Activated naive CD4-positive, alpha-beta T cell treated with anti-CD3 and anti-CD28 coated beads, Interleukin-2, amount 50 U/mL, for 72 hours (primary cell): ENCODE results near the gene KRTAP4-1. TPM values are rescaled to one million over a fixed set of nuclear protein-coding genes. Genes with fewer than 3 reads are reported as not detected.
"Not testable (repeated sequence)": the region's sequence is repeated elsewhere in the genome, so short reads cannot be mapped to it uniquely, and the experiment has no call there.

Source experiments
- ATAC-seq, 2 donors: fragments of 150-1000 bp; cut with Tn5 transposase; 2 replicates each; pipeline ENCODE4 v1.10.0; 2021; ENCODE audit warnings: mild to moderate bottlenecking in 2 of 2, moderate library complexity in 2 of 2
- DNase-seq, 2 donors: peaks; one replicate each; pipeline ENCODE4 v3.0.0; 2021 to 2022; ENCODE audit warnings: low spot score in 2 of 2
- H3K27ac Mint-ChIP-seq, 2 donors: one replicate each; pipeline ENCODE4 v1.8.0; 2022; ENCODE audit warnings: mild to moderate bottlenecking in 2 of 2, mixed read lengths in 2 of 2
- H3K36me3 Mint-ChIP-seq, 2 donors: one replicate each; pipeline ENCODE4 v1.8.0; 2022; ENCODE audit warnings: mixed read lengths in 2 of 2
- H3K9me3 Mint-ChIP-seq, 2 donors: one replicate each; pipeline ENCODE4 v1.8.0; 2022; ENCODE audit warnings: mixed read lengths in 2 of 2
- total RNA-seq, 2 donors: library from RNA; stranded (reverse); gene quantifications; one replicate each; pipeline ENCODE4 v1.2.3, GENCODE V29; 2022

The KRTAP4-1 gene
- total RNA-seq, 2 donors from 2014 or later, result not detected

GRCh38 chr17:41178843-41179616, 5.7 kb downstream of the KRTAP4-1 start:
- ATAC-seq, result no peak
- no peaks in the 10 kb centered on the region for H3K36me3 Mint-ChIP-seq
- H3K9me3 Mint-ChIP-seq, result no peaks in the 10 kb centered on the region
- H3K27ac Mint-ChIP-seq, result no peak overlapping the region
- DNase-seq, result no peak

GRCh38 chr17:41178341-41178740, 6.4 kb downstream of the KRTAP4-1 start:
- no peaks in the 10 kb centered on the region for H3K9me3 Mint-ChIP-seq
- ATAC-seq, result peak in 1 of 2 donors; percentile 31

GRCh38 chr17:41177727-41178271, 6.9 kb downstream of the KRTAP4-1 start, which contains the start of gene KRTAP4-2:
KRTAP4-2 (minus strand) TSS chr17:41178221; CDS start chr17:41178164, 57 bp downstream.
- DNase-seq, result no peak
- Mint-ChIP-seq H3K27ac (no peak within 1 kb of the TSS), H3K36me3 (no peaks in the 10 kb centered on the region), H3K9me3 (no peaks in the 10 kb centered on the region)
- no peak for ATAC-seq

More at GRCh38 chr17:41178341-41178740, 6.4 kb downstream of the KRTAP4-1 start:
- Mint-ChIP-seq H3K36me3 (no peaks in the 10 kb centered on the region), H3K27ac (no peak overlapping the region)
- no peak for DNase-seq

GRCh38 chr17:41176744-41177387, 7.8 kb downstream of the KRTAP4-1 start:
- H3K36me3 Mint-ChIP-seq, result no peaks in the 10 kb centered on the region
- ATAC-seq, result no peak
- H3K27ac Mint-ChIP-seq, result no peak overlapping the region
- DNase-seq, result no peak
- no peaks in the 10 kb centered on the region for H3K9me3 Mint-ChIP-seq

GRCh38 chr17:41171886-41172285, 12.8 kb downstream of the KRTAP4-1 start:
- ATAC-seq (no peak), DNase-seq (no peak)
- Mint-ChIP-seq H3K9me3 (no peaks in the 10 kb centered on the region), H3K36me3 (no peaks in the 10 kb centered on the region), H3K27ac (no peak overlapping the region)

- DNase-seq, result no peak
- no peak for ATAC-seq
- Mint-ChIP-seq H3K9me3 (no peaks in the 10 kb centered on the region), H3K36me3 (no peaks in the 10 kb centered on the region), H3K27ac (no peak within 1 kb of the TSS)
These were observed 16.6 kb downstream of the KRTAP4-1 start, which contains the start of gene KRTAP4-3 for GRCh38 chr17:41168121-41168520. KRTAP4-3 (minus strand) TSS chr17:41168221; CDS start chr17:41168172, 49 bp downstream.

GRCh38 chr17:41167561-41167960, 17.1 kb downstream of the KRTAP4-1 start:
- Mint-ChIP-seq H3K36me3 (no peaks in the 10 kb centered on the region), H3K27ac (no peak overlapping the region), H3K9me3 (no peaks in the 10 kb centered on the region)
- ATAC-seq (no peak), DNase-seq (no peak)

GRCh38 chr17:41163828-41164227, 20.9 kb downstream of the KRTAP4-1 start:
- no peak overlapping the region for H3K27ac Mint-ChIP-seq
- no peaks in the 10 kb centered on the region for H3K9me3 Mint-ChIP-seq

GRCh38 chr17:41160648-41161047, 24.1 kb downstream of the KRTAP4-1 start, which contains the start of gene KRTAP4-4:
KRTAP4-4 (minus strand) TSS chr17:41160748; CDS start chr17:41160691, 57 bp downstream.
- Mint-ChIP-seq H3K9me3 (no peaks in the 10 kb centered on the region), H3K27ac (no peak within 1 kb of the TSS)
- no peak for ATAC-seq

More at GRCh38 chr17:41163828-41164227, 20.9 kb downstream of the KRTAP4-1 start:
- ATAC-seq, result no peak
- H3K36me3 Mint-ChIP-seq, result no peaks in the 10 kb centered on the region
- DNase-seq, result no peak

GRCh38 chr17:41160190-41160589, 24.5 kb downstream of the KRTAP4-1 start:
- not testable (repeated sequence) for H3K27ac Mint-ChIP-seq, H3K36me3 Mint-ChIP-seq, ATAC-seq, H3K9me3 Mint-ChIP-seq, DNase-seq

More at GRCh38 chr17:41160648-41161047, 24.1 kb downstream of the KRTAP4-1 start, which contains the start of gene KRTAP4-4:
- DNase-seq, result no peak
- H3K36me3 Mint-ChIP-seq, result no peaks in the 10 kb centered on the region

GRCh38 chr17:41153856-41154255, 30.9 kb downstream of the KRTAP4-1 start:
- no peak for DNase-seq
- Mint-ChIP-seq H3K27ac (no peak overlapping the region), H3K9me3 (no peaks in the 10 kb centered on the region), H3K36me3 (no peaks in the 10 kb centered on the region)
- ATAC-seq, result no peak

GRCh38 chr17:41151525-41151924, 33.2 kb downstream of the KRTAP4-1 start:
- no peak for ATAC-seq
- no peak for DNase-seq
- H3K9me3 Mint-ChIP-seq, result no peaks in the 10 kb centered on the region
- no peaks in the 10 kb centered on the region for H3K36me3 Mint-ChIP-seq
- no peak overlapping the region for H3K27ac Mint-ChIP-seq

GRCh38 chr17:41150026-41150425, 34.7 kb downstream of the KRTAP4-1 start:
- Mint-ChIP-seq H3K36me3 (no peaks in the 10 kb centered on the region), H3K9me3 (no peaks in the 10 kb centered on the region), H3K27ac (no peak overlapping the region)
- DNase-seq (no peak), ATAC-seq (no peak)

GRCh38 chr17:41149652-41149985, 35.1 kb downstream of the KRTAP4-1 start, which contains the start of gene KRTAP4-5:
KRTAP4-5 (minus strand) TSS chr17:41149825; CDS start chr17:41149767, 58 bp downstream.
- ATAC-seq, result no peak
- Mint-ChIP-seq H3K36me3 (no peaks in the 10 kb centered on the region), H3K9me3 (no peaks in the 10 kb centered on the region)

GRCh38 chr17:41148971-41149651, 35.6 kb downstream of the KRTAP4-1 start:
- H3K27ac Mint-ChIP-seq, result peak overlapping the region in 1 of 2 donors; percentile 23
- not testable (repeated sequence) for H3K36me3 Mint-ChIP-seq, DNase-seq, ATAC-seq, H3K9me3 Mint-ChIP-seq

More at GRCh38 chr17:41149652-41149985, 35.1 kb downstream of the KRTAP4-1 start, which contains the start of gene KRTAP4-5:
- no peak for DNase-seq
- H3K27ac Mint-ChIP-seq, result peak within 1 kb of the TSS in 1 of 2 donors; percentile 23

GRCh38 chr17:41147531-41148204, 37.0 kb downstream of the KRTAP4-1 start:
- DNase-seq, result no peak
- ATAC-seq, result no peak
- peaks cover 10% of the 10 kb centered on the region in 2 donors for H3K9me3 Mint-ChIP-seq
- no peak overlapping the region for H3K27ac Mint-ChIP-seq
- H3K36me3 Mint-ChIP-seq, result peaks cover 11 to 13% of the 10 kb centered on the region in 2 donors
